ENCODE measurements around the gene RALA.

RALA gene

DNA sequence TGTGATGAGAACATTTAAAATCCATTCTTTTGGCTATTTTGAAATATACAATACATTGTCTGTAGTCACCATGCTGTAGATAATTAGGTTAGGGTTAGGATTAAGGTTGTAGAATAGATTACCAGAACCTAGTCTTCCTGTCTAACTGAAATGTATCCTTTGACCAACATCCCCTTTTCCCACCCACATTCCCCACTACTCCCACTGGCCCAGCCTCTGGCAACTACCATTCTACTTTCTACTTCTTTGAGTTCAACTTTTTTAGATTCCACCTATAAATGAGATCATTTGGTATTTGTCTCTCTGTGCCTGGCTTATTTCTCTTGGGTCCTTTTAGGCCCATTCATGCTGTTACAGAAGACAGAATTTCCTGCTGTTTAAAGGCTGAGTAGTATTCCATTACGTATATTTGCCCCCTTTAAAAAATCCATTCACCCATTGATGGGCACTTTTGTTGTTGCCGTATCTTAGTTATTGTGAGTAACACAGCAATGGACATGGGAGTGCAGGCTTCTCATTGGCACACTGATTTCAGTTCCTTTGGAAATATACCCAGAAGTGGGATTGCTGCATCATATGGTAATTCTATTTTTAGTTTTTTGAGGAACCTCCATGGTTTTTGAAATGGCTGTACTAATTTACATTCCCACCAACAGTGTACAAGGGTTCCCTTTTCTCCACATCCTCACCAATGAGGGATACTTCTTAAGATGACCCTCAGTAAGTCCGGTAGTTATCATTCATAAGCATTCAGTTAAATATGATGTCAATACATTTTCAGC, 104.0 kb downstream of the RALA start:
- Histone ChIP-seq H3K79me2 (ENCODE audit: insufficient read depth, low read length) (no peaks in the 10 kb centered on the region), H3K9ac (ENCODE audit: low read length) (no peak overlapping the region), H3K27me3 (ENCODE audit: low read length) (no peaks in the 10 kb centered on the region), H3K27ac (ENCODE audit: low read depth, low read length) (no peak overlapping the region), H3K36me3 (ENCODE audit: low read length) (no peaks in the 10 kb centered on the region), H3F3A (ENCODE audit: insufficient read depth) (no peaks in the 10 kb centered on the region), H2AFZ (ENCODE audit: low read depth, low read length, severe bottlenecking) (no peak overlapping the region), H3K4me2 (ENCODE audit: low read depth, low read length, poor library complexity, severe bottlenecking) (no peak overlapping the region), H3K4me3 (ENCODE audit: insufficient read depth, low read length, poor library complexity, severe bottlenecking) (no peak overlapping the region), H4K20me1 (ENCODE audit: low read depth, low read length) (no peaks in the 10 kb centered on the region), H3K9me2 (replicated peaks; ENCODE audit: insufficient read depth, low read length) (no peaks in the 10 kb centered on the region), H3K9me3 (ENCODE audit: insufficient read depth, low read length) (no peaks in the 10 kb centered on the region)
- no peak for TF ChIP-seq EZH2phosphoT487 (conservative IDR thresholded peaks at IDR 0.05; ENCODE audit: low read length)
- TF ChIP-seq, protein P1, sequence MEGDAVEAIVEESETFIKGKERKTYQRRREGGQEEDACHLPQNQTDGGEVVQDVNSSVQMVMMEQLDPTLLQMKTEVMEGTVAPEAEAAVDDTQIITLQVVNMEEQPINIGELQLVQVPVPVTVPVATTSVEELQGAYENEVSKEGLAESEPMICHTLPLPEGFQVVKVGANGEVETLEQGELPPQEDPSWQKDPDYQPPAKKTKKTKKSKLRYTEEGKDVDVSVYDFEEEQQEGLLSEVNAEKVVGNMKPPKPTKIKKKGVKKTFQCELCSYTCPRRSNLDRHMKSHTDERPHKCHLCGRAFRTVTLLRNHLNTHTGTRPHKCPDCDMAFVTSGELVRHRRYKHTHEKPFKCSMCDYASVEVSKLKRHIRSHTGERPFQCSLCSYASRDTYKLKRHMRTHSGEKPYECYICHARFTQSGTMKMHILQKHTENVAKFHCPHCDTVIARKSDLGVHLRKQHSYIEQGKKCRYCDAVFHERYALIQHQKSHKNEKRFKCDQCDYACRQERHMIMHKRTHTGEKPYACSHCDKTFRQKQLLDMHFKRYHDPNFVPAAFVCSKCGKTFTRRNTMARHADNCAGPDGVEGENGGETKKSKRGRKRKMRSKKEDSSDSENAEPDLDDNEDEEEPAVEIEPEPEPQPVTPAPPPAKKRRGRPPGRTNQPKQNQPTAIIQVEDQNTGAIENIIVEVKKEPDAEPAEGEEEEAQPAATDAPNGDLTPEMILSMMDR (IDR thresholded peaks at IDR 0.05; ENCODE audit: insufficient read depth, low read length, poor library complexity, severe bottlenecking) = no peak

DNA sequence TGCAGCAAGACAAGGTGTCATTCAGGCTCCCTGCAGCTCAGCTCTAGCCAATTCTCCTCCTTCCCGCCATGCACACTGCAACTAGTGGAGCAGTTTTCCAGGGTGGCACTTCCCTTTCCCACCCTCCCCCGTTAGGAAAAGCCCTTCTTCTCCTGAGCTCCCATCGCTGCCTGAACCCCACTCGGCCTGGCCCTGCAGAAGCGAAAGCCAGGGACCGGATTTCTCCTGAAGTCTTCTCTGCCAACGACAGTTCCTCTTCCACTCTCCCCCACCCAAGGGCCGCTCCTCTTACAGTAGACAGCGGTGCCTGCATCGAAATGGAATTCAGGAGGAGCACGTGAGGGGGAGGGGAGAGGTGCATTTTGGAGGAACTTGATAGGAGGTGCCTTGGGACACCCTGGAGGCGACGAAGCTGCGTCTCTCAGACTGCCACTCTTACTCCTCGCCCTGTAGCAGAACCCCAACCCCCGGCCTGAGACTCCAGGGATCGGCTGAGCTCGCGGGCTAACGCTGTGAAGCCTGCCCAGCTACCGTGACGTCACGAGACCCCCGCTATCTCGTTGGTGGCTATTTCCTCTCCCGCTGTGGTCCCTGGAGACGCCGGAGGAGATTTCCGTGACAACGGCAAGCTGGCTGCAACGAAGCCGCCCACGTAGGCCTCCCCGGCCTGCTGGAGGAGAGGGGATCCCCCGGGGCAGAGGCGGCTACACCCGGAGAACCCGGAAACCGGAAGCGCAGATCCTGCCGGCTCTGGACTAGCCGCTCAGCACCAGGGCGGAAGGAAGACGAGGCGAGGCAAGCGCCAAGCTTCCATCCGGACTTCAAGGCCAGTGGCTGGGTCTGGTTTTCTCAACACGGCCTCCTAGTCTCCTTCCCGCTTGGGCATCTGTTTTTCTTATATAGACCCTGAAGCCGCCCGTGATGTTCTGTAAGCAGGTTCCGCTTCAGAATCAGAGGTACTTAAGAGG, 109.7 kb downstream of the RALA start:
- Histone ChIP-seq H3K4me3 (ENCODE audit: insufficient read depth, low read length, poor library complexity, severe bottlenecking) (peak overlapping the region; percentile 68), H3K27ac (ENCODE audit: low read depth, low read length) (peak overlapping the region; percentile 41), H3K36me3 (ENCODE audit: low read length) (no peaks in the 10 kb centered on the region), H3K79me2 (ENCODE audit: insufficient read depth, low read length) (peaks cover 33% of the 10 kb centered on the region), H3K27me3 (ENCODE audit: low read length) (no peaks in the 10 kb centered on the region), H3K4me2 (ENCODE audit: low read depth, low read length, poor library complexity, severe bottlenecking) (peak overlapping the region; percentile 74), H3K9ac (ENCODE audit: low read length) (peak overlapping the region; percentile 65), H2AFZ (ENCODE audit: low read depth, low read length, severe bottlenecking) (peak overlapping the region; percentile 75), H3K9me3 (ENCODE audit: insufficient read depth, low read length) (no peaks in the 10 kb centered on the region), H3K9me2 (replicated peaks; ENCODE audit: insufficient read depth, low read length) (no peaks in the 10 kb centered on the region), H4K20me1 (ENCODE audit: low read depth, low read length) (no peaks in the 10 kb centered on the region), H3F3A (ENCODE audit: insufficient read depth) (0 out of 2 replicates have a peak, but pooled peaks cover 3% of the 10 kb centered on the region)
- TF ChIP-seq, protein P1 (IDR thresholded peaks at IDR 0.05; ENCODE audit: insufficient read depth, low read length, poor library complexity, severe bottlenecking) = no peak
- no peak for TF ChIP-seq EZH2phosphoT487 (conservative IDR thresholded peaks at IDR 0.05; ENCODE audit: low read length)

DNA sequence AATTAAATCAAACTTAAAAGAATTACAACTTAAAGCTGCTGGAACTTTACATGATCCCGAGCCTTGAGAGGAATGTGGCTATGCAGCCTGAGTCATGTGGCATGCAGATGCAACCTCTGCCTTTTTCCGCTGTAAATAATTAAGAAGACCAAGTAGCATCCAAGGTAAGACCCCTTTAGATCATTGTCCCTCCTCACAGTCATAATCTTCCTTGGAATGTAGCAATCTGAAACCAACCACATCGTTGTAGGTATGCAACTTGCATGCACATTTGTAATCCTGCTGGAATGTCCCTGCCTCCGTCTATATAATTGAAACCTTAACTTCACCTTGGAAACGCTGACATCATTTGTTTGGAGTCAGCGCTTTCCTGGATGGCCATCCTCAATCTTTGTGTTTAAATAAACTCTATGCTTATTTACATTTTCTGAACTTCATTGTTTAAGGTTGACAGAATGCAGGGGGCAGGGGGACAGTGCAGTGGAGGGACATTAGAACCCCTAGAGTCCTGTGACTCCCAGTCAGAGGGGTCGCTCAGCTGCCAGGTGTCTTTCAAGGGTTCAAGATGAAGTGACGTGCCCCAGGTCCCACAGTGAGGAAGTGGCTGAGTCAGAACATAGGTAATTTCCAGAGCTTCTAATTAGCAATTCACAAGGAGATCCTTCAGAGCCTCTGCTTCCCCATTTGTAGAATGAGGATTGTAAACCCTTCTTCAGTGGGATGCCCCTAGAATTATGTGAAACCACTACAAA, 110.7 kb downstream of the RALA start:
- Histone ChIP-seq H3K9me2 (replicated peaks; ENCODE audit: insufficient read depth, low read length) (no peaks in the 10 kb centered on the region), H3K4me3 (ENCODE audit: insufficient read depth, low read length, poor library complexity, severe bottlenecking) (peak overlapping the region; percentile 68)
- TF ChIP-seq, protein P1 (IDR thresholded peaks at IDR 0.05; ENCODE audit: insufficient read depth, low read length, poor library complexity, severe bottlenecking) = no peak
- TF ChIP-seq EZH2phosphoT487 (conservative IDR thresholded peaks at IDR 0.05; ENCODE audit: low read length) = no peak

More for the DNA sequence above, 110.7 kb downstream of the RALA start:
- Histone ChIP-seq H3K9ac (ENCODE audit: low read length) (peak overlapping the region; percentile 65), H2AFZ (ENCODE audit: low read depth, low read length, severe bottlenecking) (peak overlapping the region; percentile 75), H3F3A (ENCODE audit: insufficient read depth) (0 out of 2 replicates have a peak, but pooled peaks cover 3% of the 10 kb centered on the region), H3K79me2 (ENCODE audit: insufficient read depth, low read length) (peaks cover 36% of the 10 kb centered on the region), H4K20me1 (ENCODE audit: low read depth, low read length) (no peaks in the 10 kb centered on the region), H3K9me3 (ENCODE audit: insufficient read depth, low read length) (no peaks in the 10 kb centered on the region), H3K36me3 (ENCODE audit: low read length) (no peaks in the 10 kb centered on the region), H3K27ac (ENCODE audit: low read depth, low read length) (peak overlapping the region; percentile 41), H3K27me3 (ENCODE audit: low read length) (no peaks in the 10 kb centered on the region), H3K4me2 (ENCODE audit: low read depth, low read length, poor library complexity, severe bottlenecking) (peak overlapping the region; percentile 74)

All from SU-DHL-6 (cell line).